GM19324 (cell line): Measurements from ENCODE around the gene WDR45B.

ENCODE experiments used
- ATAC-seq: cut with Tn5 transposase; IDR thresholded peaks from one replicate; pipeline ENCODE4 v1.9.1; 2021; ENCODE audit warnings: mild to moderate bottlenecking, moderate library complexity; ENCODE audit not compliant: unreplicated experiment, low FRiP score

Gene WDR45B

GRCh38 chr17:82648165-82648668, at the start of gene WDR45B:
Gene WDR45B, minus strand, starts transcription at chr17:82648444. Its CDS starts 104 bp downstream, at chr17:82648340.
- peak; percentile 90 for ATAC-seq

- ATAC-seq: no peak
Measured at GRCh38 chr17:82697808-82698064, 49.5 kb upstream of the WDR45B start.

- ATAC-seq: no peak
Measured at GRCh38 chr17:82696916-82697807, 48.9 kb upstream of the WDR45B start.

- no peak for ATAC-seq
Measured at GRCh38 chr17:82696259-82696658, 48.0 kb upstream of the WDR45B start.

GRCh38 chr17:82694647-82695046, 46.4 kb upstream of the WDR45B start:
- no peak for ATAC-seq

- ATAC-seq: no peak
Measured at GRCh38 chr17:82693168-82693867, 45.1 kb upstream of the WDR45B start.

GRCh38 chr17:82692268-82692667, 44.0 kb upstream of the WDR45B start:
- no peak for ATAC-seq

- ATAC-seq: no peak
Measured at GRCh38 chr17:82691714-82692113, 43.5 kb upstream of the WDR45B start.

GRCh38 chr17:82690786-82691489, 42.7 kb upstream of the WDR45B start:
- no peak for ATAC-seq

- ATAC-seq: no peak
Measured at GRCh38 chr17:82689077-82689476, 40.8 kb upstream of the WDR45B start.

- no peak for ATAC-seq
Measured at GRCh38 chr17:82687871-82688270, 39.6 kb upstream of the WDR45B start.

GRCh38 chr17:82687375-82687861, 39.2 kb upstream of the WDR45B start:
- ATAC-seq: no peak

GRCh38 chr17:82686366-82687324, 38.4 kb upstream of the WDR45B start:
- no peak for ATAC-seq

- ATAC-seq: no peak
Measured at GRCh38 chr17:82685291-82685690, 37.0 kb upstream of the WDR45B start.

- no peak for ATAC-seq
Measured at GRCh38 chr17:82684228-82684841, 36.1 kb upstream of the WDR45B start.

GRCh38 chr17:82683534-82683933, 35.3 kb upstream of the WDR45B start:
- ATAC-seq: no peak

GRCh38 chr17:82681547-82681946, 33.3 kb upstream of the WDR45B start:
- no peak for ATAC-seq

- ATAC-seq: no peak
Measured at GRCh38 chr17:82679586-82680465, 31.6 kb upstream of the WDR45B start.
